ENCODE data around the gene CDH26.

CDH26 gene

GRCh38 chr20:60057866-60058807 is 99.9 kb downstream of the CDH26 start:
- DNase-seq (ENCODE audit: low read depth) = no peak
- H3K4me3 ChIP-seq (ENCODE audit: low read depth, low read length) = no peak overlapping the region
- no peak for TF ChIP-seq CTCF (IDR thresholded peaks at IDR 0.05; ENCODE audit: low read depth, low read length, missing control alignments)

- TF ChIP-seq CTCF (IDR thresholded peaks at IDR 0.05; ENCODE audit: low read depth, low read length, missing control alignments) = no peak
- no peak overlapping the region for H3K4me3 ChIP-seq (ENCODE audit: low read depth, low read length)
- no peak for DNase-seq (ENCODE audit: low read depth)
Observed at GRCh38 chr20:60058879-60059278, 100.7 kb downstream of the CDH26 start.

- no peak for DNase-seq (ENCODE audit: low read depth)
- no peak for TF ChIP-seq CTCF (IDR thresholded peaks at IDR 0.05; ENCODE audit: low read depth, low read length, missing control alignments)
- no peak overlapping the region for H3K4me3 ChIP-seq (ENCODE audit: low read depth, low read length)
Observed at GRCh38 chr20:60060006-60060557, 101.9 kb downstream of the CDH26 start.

DNA sequence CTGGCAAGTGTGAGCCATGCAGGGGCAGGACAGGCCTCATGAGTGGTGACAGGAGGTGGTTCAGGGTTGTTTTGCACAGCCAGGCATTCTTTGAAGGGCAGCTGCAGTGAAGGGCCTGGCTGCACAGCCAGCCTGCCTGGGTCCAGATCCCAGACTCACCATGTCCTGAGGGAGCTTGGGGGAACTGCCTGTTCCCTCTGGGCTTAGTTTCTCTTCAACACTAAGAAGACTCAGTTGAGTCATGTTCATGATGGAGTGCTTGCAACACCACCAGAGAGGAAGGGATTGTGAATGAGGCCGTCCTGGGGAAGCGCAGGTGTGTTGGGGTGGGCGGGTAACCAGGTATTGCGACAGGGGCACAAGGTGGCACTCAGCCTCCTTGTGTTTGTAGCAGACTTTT is 102.4 kb downstream of the CDH26 start:
- DNase-seq (ENCODE audit: low read depth) = no peak
- no peak overlapping the region for H3K4me3 ChIP-seq (ENCODE audit: low read depth, low read length)
- TF ChIP-seq CTCF (IDR thresholded peaks at IDR 0.05; ENCODE audit: low read depth, low read length, missing control alignments) = no peak

DNA sequence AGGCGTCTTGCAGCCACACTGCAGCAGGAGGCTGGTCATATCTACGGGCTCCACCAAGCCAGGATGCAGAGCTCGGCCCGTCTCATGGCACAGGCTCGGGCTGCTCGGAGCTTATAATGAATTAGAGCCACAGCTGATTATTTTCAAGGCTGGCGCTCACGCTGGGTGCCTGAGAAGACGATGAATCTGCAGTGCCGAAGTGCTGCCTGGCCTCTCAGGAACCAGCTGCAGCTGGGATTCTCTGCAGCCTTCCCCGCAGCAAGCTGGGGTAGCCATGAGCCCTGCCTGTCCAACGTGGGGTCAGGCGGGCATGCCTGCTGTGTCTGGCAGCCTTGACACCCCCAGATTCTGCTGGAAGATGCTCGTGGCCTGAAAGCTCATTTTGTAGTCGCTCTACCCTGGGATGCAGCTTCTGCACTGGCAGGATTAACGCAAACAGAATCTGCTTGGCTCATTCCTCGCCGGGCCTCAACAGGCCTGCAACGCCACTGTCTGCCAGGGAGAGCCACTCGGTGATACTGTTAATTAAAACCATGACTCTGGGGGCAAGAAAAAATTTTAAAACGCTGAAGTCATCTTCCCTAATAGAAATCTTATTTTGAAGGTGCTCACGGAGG is 104.3 kb downstream of the CDH26 start:
- no peak for TF ChIP-seq CTCF (IDR thresholded peaks at IDR 0.05; ENCODE audit: low read depth, low read length, missing control alignments)
- no peak for DNase-seq (ENCODE audit: low read depth)
- no peak overlapping the region for H3K4me3 ChIP-seq (ENCODE audit: low read depth, low read length)

DNA sequence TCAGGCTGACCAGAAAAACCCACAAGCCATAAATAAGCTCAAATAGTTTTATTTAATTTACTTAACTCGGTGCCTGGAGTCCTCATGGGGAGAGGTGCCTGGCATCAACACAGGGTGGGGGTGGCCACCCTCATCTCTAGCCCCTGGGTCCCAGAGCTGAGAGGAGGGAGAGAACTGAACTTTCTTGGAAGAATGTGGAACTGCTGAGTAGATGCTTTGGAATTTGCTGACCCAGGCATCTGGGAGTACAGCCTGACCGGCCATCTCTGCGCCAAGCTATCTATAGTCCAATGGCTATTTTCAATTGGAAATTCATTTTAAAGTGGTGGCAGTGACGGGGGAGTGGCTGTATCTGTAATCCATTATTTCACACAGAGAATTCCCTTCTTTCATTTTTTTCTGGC is 104.8 kb downstream of the CDH26 start:
- TF ChIP-seq CTCF (IDR thresholded peaks at IDR 0.05; ENCODE audit: low read depth, low read length, missing control alignments) = no peak
- H3K4me3 ChIP-seq (ENCODE audit: low read depth, low read length) = no peak overlapping the region
- DNase-seq (ENCODE audit: low read depth) = no peak

Measured in GM12864 (cell line).